Psoas muscle (tissue), 8 donors: ENCODE results near the gene FKBP5. TPM values are rescaled to one million over a fixed set of nuclear protein-coding genes. Genes with fewer than 3 reads are reported as not detected.
"Not testable (repeated sequence)": the region's sequence is repeated elsewhere in the genome, so short reads cannot be mapped to it uniquely, and the experiment has no call there.

Source experiments
- ATAC-seq, 4 donors: fragments of 200-7000 bp; cut with Tn5 transposase; one replicate each; pipeline ENCODE4 v1.9.1; 2020; ENCODE audit warnings: moderate library complexity in 3 of 4, mild to moderate bottlenecking in 2 of 4
- DNase-seq, 2 donors: peaks; one replicate each; pipeline ENCODE4 v3.0.0-alpha.2; 2020
- H3K27ac ChIP-seq: fragments of 200-600 bp; one replicate; pipeline ENCODE4 v1.8.0; 2022
- H3K27me3 ChIP-seq, 3 donors: fragments of 200-600 bp in 1 of 3; one replicate each; pipeline versions ENCODE4 v1.6.1 to v1.8.0; 2013 to 2022; ENCODE audit warnings: low read length in 2 of 3, mild to moderate bottlenecking in 2 of 3, moderate library complexity in 1 of 3; ENCODE audit not compliant: insufficient read depth in 3 of 3
- H3K36me3 ChIP-seq, 2 donors: fragments of 200-600 bp in 1 of 2; one replicate each; pipeline versions ENCODE4 v1.6.1 to v1.8.0; 2013 to 2022; ENCODE audit warnings: low read depth in 1 of 2, mild to moderate bottlenecking in 1 of 2, moderate library complexity in 1 of 2; ENCODE audit not compliant: insufficient read depth in 1 of 2
- H3K4me1 ChIP-seq: fragments of 200-600 bp; one replicate; pipeline ENCODE4 v1.8.0; 2022
- H3K4me3 ChIP-seq: fragments of 200-600 bp; one replicate; pipeline ENCODE4 v1.8.0; 2022; ENCODE audit warnings: mild to moderate bottlenecking
- H3K9me3 ChIP-seq: fragments of 200-600 bp; one replicate; pipeline ENCODE4 v1.8.0; 2022
- CTCF ChIP-seq: fragments of 200-600 bp; IDR thresholded peaks from one replicate; pipeline ENCODE4 v1.8.0; 2022; ENCODE audit warnings: antibody characterized with exemption
- WGBS, 3 donors: extraction: QIAGEN DNeasy Blood & Tissue Kit; methylation state at CpG; one replicate each; pipeline versions ENCODE4 v1.1.6 to v1.1.7; 2013; 5-methylcytosine and 5-hydroxymethylcytosine counted together
- intact Hi-C, 2 donors: fragments of 100-400 bp; cut with DNase I; formaldehyde crosslinking; loops; one replicate each; pipeline versions ENCODE4 v1.11.0 to v1.14.2; 2022
- polyA plus RNA-seq, 3 donors: library from polyadenylated mRNA; stranded (reverse); fragments of 200-250 nt; gene quantifications; one replicate each; pipeline ENCODE4 v1.2.3, GENCODE V29; 2013
- total RNA-seq, 4 donors: library from RNA; stranded (reverse); fragmentation: NEBNext Ultra II Directional in 2 of 4; extraction: Animal tissue kit (Norgen Biotek cat#: 25700) in 2 of 4; gene quantifications; one replicate each; pipeline versions ENCODE4 v1.2.1 to v1.2.4, GENCODE V29; 2021 to 2023
- donor health status: healthy with polysubstance abuse.
- donor health status: DM: no; HTN: no; CAD: no; lungs with moderate emphysema.
- donor health status: Bipolar disorder and iron deficiency.
- donor health status: healthy.
- donor health status: DM: yes; HTN: yes; CAD: no.
- donor health status: DM: no; HTN: no; CAD: no.
- donor health status: DM: no; HTN: no; CAD: no.
- donor health status: DM: yes; HTN: yes; CAD: no.

The FKBP5 gene
- total and polyA plus RNA-seq, 7 donors: 56.5 to 1,905 (median 542) TPM

GRCh38 chr6:35600659-35601125 lies 88.0 kb downstream of the FKBP5 start:
- H3K27ac ChIP-seq: peak overlapping the region; percentile 95
- DNase-seq (no peak), ATAC-seq (no peak)
- TF ChIP-seq CTCF: no peak
- peaks cover 3 to 34% of the 10 kb centered on the region in 2 donors for H3K36me3 ChIP-seq
- intact Hi-C loops: loop anchor here in 1 of 2 donors (5.0 kb wide), 1 partner anchor 127 kb away; no protein-coding TSS in a partner anchor
- no peaks in the 10 kb centered on the region for H3K27me3 ChIP-seq
- peak overlapping the region; percentile 53 for H3K4me3 ChIP-seq
- no peaks in the 10 kb centered on the region for H3K9me3 ChIP-seq
- WGBS, 3 donors: 22 to 38% (median 23%) methylated on average over 1 of the region's 1 CpG
- H3K4me1 ChIP-seq: peaks cover 92% of the 10 kb centered on the region

GRCh38 chr6:35599761-35600658 lies 88.7 kb downstream of the FKBP5 start:
- no peak for TF ChIP-seq CTCF
- DNase-seq (no peak), ATAC-seq (peak in 1 of 4 donors; percentile 12)
- 74 to 83% (median 81%) methylated on average over 8 of the region's 8 CpGs for WGBS, 3 donors
- peak overlapping the region; percentile 95 for H3K27ac ChIP-seq
- H3K27me3 ChIP-seq: no peaks in the 10 kb centered on the region
- peaks cover 95% of the 10 kb centered on the region for H3K4me1 ChIP-seq
- intact Hi-C loops: loop anchor here in 1 of 2 donors (5.0 to 10.0 kb wide), 2 partner anchors 65 to 127 kb away; no protein-coding TSS in a partner anchor
- H3K9me3 ChIP-seq: no peaks in the 10 kb centered on the region
- peak overlapping the region; percentile 53 for H3K4me3 ChIP-seq
- H3K36me3 ChIP-seq: peaks cover 3 to 33% of the 10 kb centered on the region in 2 donors

- peaks cover 94% of the 10 kb centered on the region for H3K4me1 ChIP-seq
- H3K27ac ChIP-seq: peak overlapping the region; percentile 95
- WGBS, 3 donors: 72 to 92% (median 75%) methylated on average over 8 of the region's 8 CpGs
- ATAC-seq, H3K27me3 ChIP-seq, DNase-seq, H3K9me3 ChIP-seq, H3K4me3 ChIP-seq: not testable (repeated sequence)
- intact Hi-C loops: loop anchor here in 1 of 2 donors (10.0 kb wide), 1 partner anchor 66 kb away; no protein-coding TSS in a partner anchor
- H3K36me3 ChIP-seq: peaks cover 5 to 37% of the 10 kb centered on the region in 2 donors
These were observed 90.1 kb downstream of the FKBP5 start for GRCh38 chr6:35598621-35599020.

- Histone ChIP-seq H3K9me3 (no peaks in the 10 kb centered on the region), H3K27me3 (no peaks in the 10 kb centered on the region), H3K4me3 (no peak overlapping the region), H3K4me1 (peaks cover 94% of the 10 kb centered on the region), H3K27ac (peak overlapping the region; percentile 95), H3K36me3 (peaks cover 5 to 43% of the 10 kb centered on the region in 2 donors)
- no peak for TF ChIP-seq CTCF
- intact Hi-C loops: loop anchor here in 1 of 2 donors (10.0 kb wide), 1 partner anchor 68 kb away; no protein-coding TSS in a partner anchor
- DNase-seq: no peak
- no peak for ATAC-seq
- WGBS, 3 donors: 71 to 87% (median 83%) methylated on average over 8 of the region's 8 CpGs
These were observed 92.0 kb downstream of the FKBP5 start for GRCh38 chr6:35596448-35597442.
